ENCODE measurements around the gene PTPRN2. TPM values are rescaled to one million over a fixed set of nuclear protein-coding genes. Genes with fewer than 3 reads are reported as not detected.
"Not testable (repeated sequence)": the region's sequence is repeated elsewhere in the genome, so short reads cannot be mapped to it uniquely, and the experiment has no call there.

Gene PTPRN2
- total RNA-seq, 1 donor from 2014 or later, result 2.4 TPM

GRCh38 chr7:158532093-158532627 lies 55.5 kb downstream of the PTPRN2 start:
- DNase-seq (ENCODE audit: low read depth in 2 of 2), result no peak

GRCh38 chr7:158531661-158532060 lies 56.0 kb downstream of the PTPRN2 start:
- DNase-seq (ENCODE audit: low read depth in 2 of 2), result no peak

DNA sequence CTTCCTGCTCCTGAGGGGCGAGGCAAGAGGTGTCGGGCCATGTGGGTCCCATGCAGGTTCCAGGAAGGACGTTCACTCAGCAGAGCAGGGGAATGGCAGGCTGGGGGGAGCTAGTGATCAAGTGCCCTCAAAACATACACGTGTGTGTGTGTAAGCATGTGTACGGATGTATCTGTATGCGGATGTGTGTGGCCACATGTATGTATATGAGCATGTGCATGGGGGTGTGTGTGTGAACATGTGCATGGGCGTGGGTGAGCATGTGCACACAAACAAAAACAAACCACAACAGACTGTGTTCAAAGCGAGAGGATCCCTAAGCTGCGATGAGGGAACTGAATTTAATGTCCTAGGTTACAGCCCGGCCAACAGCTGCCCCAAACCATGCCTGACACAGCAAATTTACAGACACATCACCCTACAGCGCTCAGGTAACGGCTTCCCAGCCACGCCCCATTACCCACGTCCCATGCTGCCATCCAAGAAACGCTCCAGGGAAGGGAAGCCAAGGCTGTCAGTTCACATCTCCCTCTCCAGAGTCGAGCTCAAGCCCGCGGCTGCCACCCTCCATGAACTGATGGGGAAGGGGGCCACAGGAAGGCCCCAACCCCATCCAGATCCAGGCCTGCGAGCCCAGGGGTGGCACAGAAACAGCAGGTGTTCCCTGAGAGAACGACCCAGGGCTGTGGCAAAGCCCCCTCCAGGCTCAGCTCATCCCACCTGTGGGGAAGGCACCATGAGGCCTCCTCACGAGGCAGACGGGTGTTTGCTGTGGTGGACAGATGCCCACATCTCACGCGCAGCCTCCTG lies 56.6 kb downstream of the PTPRN2 start:
- no peak for DNase-seq (ENCODE audit: low read depth in 2 of 2)

DNA sequence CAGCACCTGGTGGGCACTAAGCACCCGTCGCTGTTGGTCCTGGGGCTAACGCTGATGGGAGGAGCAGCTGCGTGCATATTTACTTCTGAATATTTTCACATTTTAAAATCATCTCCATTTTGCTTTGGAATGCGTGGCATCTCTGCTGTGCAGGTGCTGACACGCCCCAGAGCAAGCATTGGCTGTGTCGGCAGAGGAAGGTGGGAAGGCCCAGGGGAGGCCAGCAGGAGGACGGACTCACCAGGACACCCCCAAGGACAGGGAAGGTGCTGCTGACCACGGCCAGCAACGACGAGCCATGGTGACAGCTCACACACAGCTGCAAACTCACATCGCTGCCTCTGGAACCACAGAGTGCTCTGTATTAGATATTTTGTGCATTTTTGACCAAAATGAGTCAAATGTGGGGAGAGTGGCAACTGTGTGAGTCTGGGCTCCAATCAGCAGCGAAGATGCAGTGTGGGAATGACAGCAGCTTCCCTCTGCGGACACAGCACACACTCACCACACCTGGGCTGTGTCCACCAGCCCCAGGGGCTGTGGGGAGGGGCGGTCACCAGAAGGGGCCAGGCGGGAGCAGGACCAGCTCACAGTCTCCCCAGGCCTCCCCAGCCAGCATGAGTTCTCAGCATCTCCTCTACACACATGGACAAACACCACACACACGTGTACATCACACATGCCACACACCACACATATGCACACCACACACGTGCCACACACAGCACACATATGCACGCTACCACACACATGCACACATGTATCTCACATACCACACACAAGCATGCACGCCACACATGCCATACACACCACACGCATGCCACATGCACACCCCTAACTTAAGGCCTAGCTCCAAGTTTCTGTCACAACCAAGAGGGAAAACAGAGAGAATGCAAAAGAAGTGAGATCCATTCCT lies 58.2 kb downstream of the PTPRN2 start:
- no peak for DNase-seq (ENCODE audit: low read depth in 2 of 2)

DNA sequence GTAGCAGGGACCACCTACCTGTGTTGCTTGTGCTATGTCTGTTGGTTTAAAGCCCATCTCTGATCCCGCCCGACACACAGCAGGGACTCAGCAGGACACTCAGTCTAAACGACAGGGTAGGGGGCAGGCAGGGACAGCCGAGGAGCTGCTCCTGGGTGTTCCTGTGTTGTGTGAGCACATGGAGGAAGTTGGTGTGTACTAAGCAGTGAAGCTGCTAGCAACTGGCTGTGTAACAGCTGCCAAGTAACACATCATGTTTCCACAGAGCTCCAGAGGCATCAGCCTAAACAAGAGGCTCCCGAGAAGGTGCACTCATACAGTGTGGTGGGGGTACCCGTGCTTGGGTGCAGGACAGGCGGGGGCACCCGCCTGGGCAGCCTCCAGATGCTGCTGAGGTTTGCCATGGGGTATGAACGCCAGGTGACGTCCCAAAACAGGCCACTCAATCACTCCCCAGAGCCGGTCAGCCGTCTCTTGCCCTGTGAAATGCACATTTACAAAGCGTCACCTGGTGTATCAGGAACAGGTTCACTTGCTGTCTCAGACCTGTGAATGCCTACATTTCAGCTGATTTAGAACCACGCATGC lies 59.6 kb downstream of the PTPRN2 start:
- DNase-seq (ENCODE audit: low read depth in 2 of 2), result no peak

DNA sequence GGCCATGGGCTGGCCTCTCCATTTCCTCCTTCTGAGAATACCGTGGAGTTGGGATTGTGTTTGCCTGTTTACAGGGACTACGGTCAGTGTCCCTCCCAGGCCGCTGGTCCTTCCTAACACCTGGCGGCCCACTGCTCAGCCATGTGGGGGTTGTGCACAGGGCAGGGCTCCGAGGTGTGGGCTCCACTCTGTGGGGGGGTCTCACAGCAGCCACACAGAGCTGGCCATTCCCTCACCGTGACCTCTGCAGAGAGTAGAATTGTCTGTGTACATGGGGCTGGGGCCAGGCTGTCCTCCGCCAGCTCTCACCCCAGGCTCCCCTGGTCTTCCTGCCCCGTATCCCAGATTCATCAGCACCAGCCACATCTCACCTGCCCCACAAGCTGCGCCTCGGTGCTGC lies 60.1 kb downstream of the PTPRN2 start:
- no peak for DNase-seq (ENCODE audit: low read depth in 2 of 2)

- DNase-seq (ENCODE audit: low read depth in 2 of 2), result no peak
These were observed 60.6 kb downstream of the PTPRN2 start for GRCh38 chr7:158527038-158527437.

GRCh38 chr7:158526531-158526930 lies 61.1 kb downstream of the PTPRN2 start:
- DNase-seq (ENCODE audit: low read depth in 2 of 2), result no peak

GRCh38 chr7:158525648-158526484 lies 61.8 kb downstream of the PTPRN2 start:
- no peak for DNase-seq (ENCODE audit: low read depth in 2 of 2)

GRCh38 chr7:158524749-158525635 lies 62.6 kb downstream of the PTPRN2 start:
- DNase-seq (ENCODE audit: low read depth in 2 of 2), result no peak

DNA sequence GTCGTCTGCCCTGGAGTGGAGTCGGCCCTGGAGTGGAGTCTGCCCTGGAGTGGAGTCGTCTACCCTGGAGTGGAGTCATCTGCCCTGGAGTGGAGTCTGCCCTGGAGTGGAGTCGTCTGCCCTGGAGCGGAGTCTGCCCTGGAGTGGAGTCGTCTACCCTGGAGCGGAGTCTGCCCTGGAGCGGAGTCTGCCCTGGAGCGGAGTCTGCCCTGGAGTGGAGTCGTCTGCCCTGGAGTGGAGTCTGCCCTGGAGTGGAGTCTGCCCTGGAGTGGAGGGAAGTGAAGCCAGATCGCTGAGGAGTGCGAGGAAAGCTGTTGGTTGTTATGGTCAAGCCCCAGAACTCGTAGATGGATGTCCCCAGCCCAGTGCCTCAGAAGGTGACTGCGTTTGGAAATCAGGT lies 63.3 kb downstream of the PTPRN2 start:
- DNase-seq (ENCODE audit: low read depth in 2 of 2), result not testable (repeated sequence)

DNA sequence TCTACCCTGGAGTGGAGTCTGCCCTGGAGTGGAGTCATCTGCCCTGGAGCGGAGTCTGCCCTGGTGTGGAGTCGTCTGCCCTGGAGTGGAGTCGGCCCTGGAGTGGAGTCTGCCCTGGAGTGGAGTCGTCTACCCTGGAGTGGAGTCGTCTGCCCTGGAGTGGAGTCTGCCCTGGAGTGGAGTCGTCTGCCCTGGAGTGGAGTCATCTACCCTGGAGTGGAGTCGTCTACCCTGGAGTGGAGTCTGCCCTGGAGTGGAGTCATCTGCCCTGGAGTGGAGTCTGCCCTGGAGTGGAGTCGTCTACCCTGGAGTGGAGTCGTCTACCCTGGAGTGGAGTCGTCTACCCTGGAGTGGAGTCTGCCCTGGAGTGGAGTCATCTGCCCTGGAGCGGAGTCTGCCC lies 63.7 kb downstream of the PTPRN2 start:
- not testable (repeated sequence) for DNase-seq (ENCODE audit: low read depth in 2 of 2)

- DNase-seq (ENCODE audit: low read depth in 2 of 2), result not testable (repeated sequence)
These were observed 64.3 kb downstream of the PTPRN2 start for GRCh38 chr7:158523165-158523856.

- DNase-seq (ENCODE audit: low read depth in 2 of 2), result peak in 1 of 2 donors; percentile 3
These were observed 65.8 kb downstream of the PTPRN2 start for GRCh38 chr7:158521795-158522194.

DNA sequence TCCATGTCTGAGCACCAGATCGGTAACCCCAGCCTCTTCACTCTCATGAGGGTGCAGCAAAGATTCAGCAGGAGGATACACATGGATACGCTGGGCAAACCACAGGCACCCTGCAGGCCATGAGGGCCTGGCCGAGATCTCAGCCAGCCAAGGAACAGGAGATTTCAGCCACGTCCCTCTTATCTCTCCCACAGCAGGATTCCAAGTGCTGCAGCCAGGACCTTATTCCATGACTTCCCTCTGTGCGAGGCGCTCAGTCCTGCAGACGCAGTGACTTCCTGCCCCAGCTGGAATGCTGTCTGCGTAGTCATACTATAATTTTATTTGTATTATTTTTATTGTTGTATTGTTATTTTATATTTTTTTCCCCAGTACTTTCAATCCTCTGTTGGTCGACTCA lies 66.8 kb downstream of the PTPRN2 start:
- no peak for DNase-seq (ENCODE audit: low read depth in 2 of 2)

DNA sequence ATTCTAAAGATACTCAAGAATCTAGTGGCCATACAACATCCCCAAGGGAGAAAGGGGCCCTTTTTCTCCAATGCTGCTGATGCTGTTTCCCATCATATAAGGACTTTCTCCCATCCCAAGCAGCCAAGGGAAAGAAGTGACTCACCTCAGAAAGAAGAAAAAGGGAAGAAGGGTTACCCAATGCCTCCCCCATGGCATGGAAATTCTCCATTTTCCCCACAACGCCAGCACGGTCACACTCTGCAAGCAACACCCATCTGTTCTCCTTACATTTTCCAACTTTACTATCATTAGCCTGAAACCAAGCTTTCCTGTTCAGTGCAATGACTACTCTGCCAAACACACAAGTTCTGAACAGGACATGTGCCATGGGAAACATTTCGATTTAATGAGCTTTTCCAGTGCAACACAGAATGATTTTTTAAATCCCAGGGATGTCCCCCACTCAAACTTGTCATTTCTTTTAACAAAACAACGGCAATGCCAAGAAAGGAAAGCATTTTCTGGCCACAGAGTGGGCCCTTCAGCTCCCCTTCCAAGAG lies 67.9 kb downstream of the PTPRN2 start:
- DNase-seq (ENCODE audit: low read depth in 2 of 2), result no peak

- DNase-seq (ENCODE audit: low read depth in 2 of 2), result no peak
These were observed 68.5 kb downstream of the PTPRN2 start for GRCh38 chr7:158518980-158519632.

DNA sequence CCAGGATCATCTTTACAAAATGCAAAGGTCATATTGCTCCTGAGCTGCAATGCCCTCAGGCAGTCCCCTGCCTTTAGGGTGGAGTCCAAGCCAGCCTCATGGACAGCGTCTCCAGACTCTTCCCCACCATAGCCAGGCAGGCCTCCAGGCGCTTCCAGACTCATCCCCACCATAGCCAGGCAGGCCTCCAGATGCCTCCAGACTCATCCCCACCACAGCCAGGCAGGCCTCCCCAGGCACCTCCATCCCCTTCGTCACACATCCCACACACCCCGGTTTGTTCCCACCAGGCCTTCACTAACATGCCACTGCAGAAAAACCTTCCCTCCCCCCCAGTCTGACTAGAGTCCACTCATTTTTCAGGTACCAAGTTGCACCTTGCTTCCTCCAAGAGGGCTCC lies 70.1 kb downstream of the PTPRN2 start:
- DNase-seq (ENCODE audit: low read depth in 2 of 2), result no peak
